Endothelial cell (in vitro differentiated cells): Measurements from ENCODE around the gene GNL3. TPM values are rescaled to one million over a fixed set of nuclear protein-coding genes. Genes with fewer than 3 reads are reported as not detected.

Source experiments
- DNase-seq: peaks from one replicate; pipeline ENCODE4 v3.0.0; 2021; ENCODE audit warnings: low spot score
- H3K27ac Mint-ChIP-seq: one replicate; pipeline ENCODE4 v1.8.0; 2021; ENCODE audit warnings: mixed read lengths, inconsistent platforms; ENCODE audit not compliant: unreplicated experiment
- H3K27me3 Mint-ChIP-seq: one replicate; pipeline ENCODE4 v1.8.0; 2021; ENCODE audit warnings: mild to moderate bottlenecking, moderate library complexity, mixed read lengths, inconsistent platforms; ENCODE audit not compliant: unreplicated experiment
- H3K36me3 Mint-ChIP-seq: one replicate; pipeline ENCODE4 v1.8.0; 2021; ENCODE audit warnings: mild to moderate bottlenecking, low read depth, mixed read lengths, inconsistent platforms; ENCODE audit not compliant: unreplicated experiment
- H3K4me1 Mint-ChIP-seq: one replicate; pipeline ENCODE4 v1.8.0; 2021; ENCODE audit warnings: mild to moderate bottlenecking, mixed read lengths, inconsistent platforms; ENCODE audit not compliant: unreplicated experiment
- H3K4me3 Mint-ChIP-seq: one replicate; pipeline ENCODE4 v1.8.0; 2021; ENCODE audit warnings: mild to moderate bottlenecking, mixed read lengths, inconsistent platforms; ENCODE audit not compliant: unreplicated experiment
- H3K9me3 Mint-ChIP-seq: one replicate; pipeline ENCODE4 v1.8.0; 2021; ENCODE audit warnings: mixed read lengths, inconsistent platforms; ENCODE audit not compliant: unreplicated experiment
- CTCF ChIP-seq: fragments of 200-600 bp; sonication (generic); IDR thresholded peaks from one replicate; pipeline ENCODE4 v1.5.0; 2021; ENCODE audit warnings: antibody characterized with exemption; ENCODE audit not compliant: unreplicated experiment
- total RNA-seq: library from RNA; stranded (reverse); fragmentation: NEBNext Ultra II Directional; extraction: Animal tissue kit (Norgen Biotek cat#: 25700); gene quantifications from one replicate; pipeline ENCODE4 v1.2.1, GENCODE V29; 2021; ENCODE audit not compliant: unreplicated experiment

Gene GNL3
- total RNA-seq, 1 donor from 2014 or later = 50.0 TPM

GRCh38 chr3:52733256-52733891 is 47.5 kb downstream of the GNL3 start:
- H3K36me3 Mint-ChIP-seq = peaks cover 61% of the 10 kb centered on the region

GRCh38 chr3:52739730-52740129 is 53.9 kb downstream of the GNL3 start:
- Mint-ChIP-seq H3K27ac (no peak overlapping the region), H3K4me3 (no peak overlapping the region), H3K27me3 (no peaks in the 10 kb centered on the region), H3K4me1 (no peaks in the 10 kb centered on the region), H3K36me3 (peaks cover 42% of the 10 kb centered on the region), H3K9me3 (no peaks in the 10 kb centered on the region)
- TF ChIP-seq CTCF = no peak
- no peak for DNase-seq

More at GRCh38 chr3:52733256-52733891, 47.5 kb downstream of the GNL3 start:
- TF ChIP-seq CTCF = no peak
- DNase-seq = no peak
- no peak overlapping the region for H3K27ac Mint-ChIP-seq
- no peaks in the 10 kb centered on the region for H3K27me3 Mint-ChIP-seq
- H3K9me3 Mint-ChIP-seq = no peaks in the 10 kb centered on the region
- peak overlapping the region; percentile 60 for H3K4me3 Mint-ChIP-seq
- H3K4me1 Mint-ChIP-seq = no peaks in the 10 kb centered on the region

GRCh38 chr3:52742418-52743041 is 56.7 kb downstream of the GNL3 start:
- Mint-ChIP-seq H3K27me3 (no peaks in the 10 kb centered on the region), H3K27ac (no peak overlapping the region), H3K36me3 (peaks cover 45% of the 10 kb centered on the region), H3K4me1 (no peaks in the 10 kb centered on the region), H3K4me3 (no peak overlapping the region), H3K9me3 (no peaks in the 10 kb centered on the region)
- DNase-seq = no peak
- TF ChIP-seq CTCF = peak; percentile 42

GRCh38 chr3:52743152-52743551 is 57.3 kb downstream of the GNL3 start:
- Mint-ChIP-seq H3K4me3 (no peak overlapping the region), H3K36me3 (peaks cover 45% of the 10 kb centered on the region), H3K27me3 (no peaks in the 10 kb centered on the region), H3K27ac (no peak overlapping the region), H3K9me3 (no peaks in the 10 kb centered on the region), H3K4me1 (no peaks in the 10 kb centered on the region)
- DNase-seq = no peak
- no peak for TF ChIP-seq CTCF

- no peak for TF ChIP-seq CTCF
- no peaks in the 10 kb centered on the region for H3K9me3 Mint-ChIP-seq
- H3K4me1 Mint-ChIP-seq = no peaks in the 10 kb centered on the region
- no peak for DNase-seq
- peaks cover 50% of the 10 kb centered on the region for H3K36me3 Mint-ChIP-seq
- no peak overlapping the region for H3K4me3 Mint-ChIP-seq
- H3K27ac Mint-ChIP-seq = no peak overlapping the region
- H3K27me3 Mint-ChIP-seq = no peaks in the 10 kb centered on the region
These were observed 57.9 kb downstream of the GNL3 start for GRCh38 chr3:52743721-52744120.

Other genes with a start within 250 kb of the GNL3 start
- 175 TPM for gene SEMA3G, start 240.9 kb upstream of the GNL3 start, total RNA-seq
- gene TNNC1, start 232.0 kb upstream of the GNL3 start, total RNA-seq = 0.67 TPM
- 261 TPM for gene NISCH, start 230.4 kb upstream of the GNL3 start, total RNA-seq
- gene STAB1, start 190.7 kb upstream of the GNL3 start, total RNA-seq = 866 TPM
- 252 TPM for gene NT5DC2, start 152.2 kb upstream of the GNL3 start, total RNA-seq
- 13.3 TPM for gene UQCC5, start 149.4 kb upstream of the GNL3 start, total RNA-seq
- 68.7 TPM for gene PBRM1, start 119 bp upstream of the GNL3 start, total RNA-seq
- gene GLT8D1, start 19.8 kb downstream of the GNL3 start, total RNA-seq = 54.7 TPM
- 83.9 TPM for gene SPCS1, start 20.1 kb downstream of the GNL3 start, total RNA-seq
- gene NEK4, start 84.9 kb downstream of the GNL3 start, total RNA-seq = 16.9 TPM
- gene ITIH1, start 91.6 kb downstream of the GNL3 start, total RNA-seq = not detected
- not detected for gene ITIH3, start 108.8 kb downstream of the GNL3 start, total RNA-seq
- gene ITIH4, start 144.6 kb downstream of the GNL3 start, total RNA-seq = 8.2 TPM
- gene MUSTN1, start 149.0 kb downstream of the GNL3 start, total RNA-seq = 1.1 TPM
- gene STIMATE, start 211.5 kb downstream of the GNL3 start, total RNA-seq = 24.5 TPM